Bronchial epithelial cell (primary cell): ENCODE measurements around the gene CD248. TPM values are rescaled to one million over a fixed set of nuclear protein-coding genes. Genes with fewer than 3 reads are reported as not detected.

Experiments
- DNase-seq: peaks from one replicate; pipeline ENCODE4 v3.0.0-alpha.2; 2010; ENCODE audit warnings: low read depth
- FAIRE-seq: peaks from 2 replicates; lab custom pipeline; 2011; peaks lifted over from hg19 to GRCh38; lab: Jason Lieb, UNC
- H3K27me3 ChIP-seq: 2 replicates; pipeline ENCODE4 v1.5.1; 2011; ENCODE audit warnings: low read length; ENCODE audit not compliant: control insufficient read depth, insufficient read depth
- H3K36me3 ChIP-seq: 2 replicates; pipeline ENCODE4 v1.5.1; 2011; ENCODE audit warnings: low read length; ENCODE audit not compliant: control insufficient read depth, insufficient read depth
- H3K4me3 ChIP-seq: 2 replicates; pipeline ENCODE4 v1.5.1; 2011; ENCODE audit warnings: mild to moderate bottlenecking, low read depth, low read length, control low read depth
- CTCF ChIP-seq: IDR thresholded peaks from 2 replicates; pipeline ENCODE4 v1.5.1; 2011; ENCODE audit warnings: mild to moderate bottlenecking, moderate library complexity, low read length, control low read depth, inconsistent platforms; ENCODE audit not compliant: insufficient read depth, severe bottlenecking
- total RNA-seq: library from RNA; depleted of rRNA; stranded (reverse); fragments of >200 nt; gene quantifications from 2 replicates; pipeline ENCODE4 v1.2.1, GENCODE V29; 2014

CD248 gene
- total RNA-seq, 1 donor from 2014 or later = under 0.01 TPM

GRCh38 chr11:66274219-66274618 lies 42.6 kb downstream of the CD248 start:
- DNase-seq (no peak), FAIRE-seq (no peak)
- Histone ChIP-seq H3K27me3 (no peaks in the 10 kb centered on the region), H3K4me3 (no peak overlapping the region), H3K36me3 (peaks cover 22% of the 10 kb centered on the region)
- no peak for TF ChIP-seq CTCF

- no peak overlapping the region for H3K4me3 ChIP-seq
- no peaks in the 10 kb centered on the region for H3K27me3 ChIP-seq
- DNase-seq (no peak), FAIRE-seq (no peak)
- H3K36me3 ChIP-seq = peaks cover 22% of the 10 kb centered on the region
- no peak for TF ChIP-seq CTCF
These were observed 44.2 kb downstream of the CD248 start for GRCh38 chr11:66272596-66272995.

DNA sequence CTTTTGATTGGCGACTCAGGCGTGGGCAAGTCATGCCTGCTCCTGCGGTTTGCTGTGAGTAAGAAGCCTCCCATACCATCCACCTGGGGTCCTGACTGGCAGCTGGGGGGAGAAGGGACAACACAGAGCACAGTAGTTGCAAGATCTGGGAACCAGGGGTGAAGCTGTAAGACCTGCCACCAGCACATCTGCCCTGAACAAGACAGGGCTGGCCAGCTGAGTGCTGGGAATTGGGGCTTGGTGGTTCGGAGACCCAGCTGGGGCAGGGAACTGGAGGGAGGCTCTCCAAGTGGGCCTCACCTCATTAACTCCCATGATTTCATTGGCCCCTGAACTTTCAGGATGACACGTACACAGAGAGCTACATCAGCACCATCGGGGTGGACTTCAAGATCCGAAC lies 45.0 kb downstream of the CD248 start:
- TF ChIP-seq CTCF = no peak
- Histone ChIP-seq H3K4me3 (no peak overlapping the region), H3K36me3 (peaks cover 22% of the 10 kb centered on the region), H3K27me3 (no peaks in the 10 kb centered on the region)
- DNase-seq (no peak), FAIRE-seq (peak; percentile 40)

DNA sequence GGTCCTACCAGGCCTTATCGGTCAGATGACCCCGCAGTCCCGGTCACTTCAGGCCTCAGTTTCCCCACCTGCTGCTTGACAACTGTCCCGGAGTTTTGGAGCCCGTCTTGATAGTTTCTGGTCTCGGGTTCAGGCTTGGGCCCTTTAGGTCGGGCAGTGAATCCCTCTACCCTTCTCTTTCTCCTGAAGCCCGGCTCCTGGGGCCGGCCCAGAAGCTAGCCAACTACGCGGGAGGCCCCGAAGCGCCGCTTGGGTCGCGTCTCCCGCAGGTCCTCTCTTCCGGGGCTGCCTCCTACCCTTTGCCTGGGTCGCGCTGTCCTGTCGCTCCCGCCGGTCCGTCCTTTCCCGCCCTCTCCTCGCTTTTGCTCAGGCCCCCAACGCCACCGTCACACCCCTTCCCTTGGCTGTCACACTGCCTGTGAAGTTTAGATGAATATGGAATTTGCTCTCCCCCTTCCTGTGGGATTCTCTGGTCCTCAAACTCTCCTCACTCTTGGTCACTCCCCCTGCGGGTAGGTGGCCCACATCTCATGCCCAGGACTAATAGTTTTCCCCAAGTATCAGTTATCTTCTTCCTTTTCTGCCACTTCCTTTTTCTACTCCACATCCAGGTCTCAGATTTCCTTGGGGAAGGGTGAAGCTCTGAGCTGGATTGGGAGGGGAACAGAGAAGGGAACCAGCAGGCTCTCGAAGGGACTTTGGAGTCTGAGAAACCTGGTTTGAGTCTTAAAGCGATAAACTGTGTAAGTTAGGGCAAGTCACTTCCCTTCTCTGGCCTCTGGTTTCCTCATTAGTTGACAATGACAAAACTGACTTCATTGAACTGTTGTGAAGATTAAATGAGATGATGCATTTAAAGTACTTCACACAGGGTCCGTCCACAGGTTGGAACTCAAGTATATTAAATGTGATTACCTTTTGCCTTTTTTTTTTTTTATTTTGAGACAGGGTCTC lies 47.6 kb downstream of the CD248 start:
- FAIRE-seq = no peak

GRCh38 chr11:66268244-66268951 lies 48.4 kb downstream of the CD248 start, which contains the start of gene RAB1B:
TSS of gene RAB1B (plus strand) at chr11:66268639. CDS start at chr11:66268680, 41 bp downstream.
- H3K27me3 ChIP-seq = no peaks in the 10 kb centered on the region
- H3K4me3 ChIP-seq = peak within 1 kb of the TSS; percentile 90
- FAIRE-seq = peak; percentile 58
- peak; percentile 97 for DNase-seq
- TF ChIP-seq CTCF = no peak
- peaks cover 30% of the 10 kb centered on the region for H3K36me3 ChIP-seq

More for the DNA sequence above, 47.6 kb downstream of the CD248 start:
- H3K27me3 ChIP-seq = no peaks in the 10 kb centered on the region
- DNase-seq = no peak
- H3K36me3 ChIP-seq = peaks cover 28% of the 10 kb centered on the region
- no peak for TF ChIP-seq CTCF
- peak overlapping the region; percentile 90 for H3K4me3 ChIP-seq
